Activated naive CD4-positive, alpha-beta T cell treated with anti-CD3 and anti-CD28 coated beads, Interleukin-2, amount 10 ng/mL, durations not matched to agents 7 days and 5 days (primary cell): ENCODE data around the gene SLC39A11.

Experiments
- CTCF ChIA-PET: fragments of 350-600 bp; sonication (Branson Sonifier 250); formaldehyde crosslinking; loops from one replicate; lab custom pipeline; 2021; ENCODE audit warnings: antibody characterized with exemption; lab: Charles Lee
- DNase-seq: peaks from one replicate; pipeline ENCODE4 v3.0.0-alpha.2; 2020
- H3K27ac Mint-ChIP-seq: one replicate; pipeline ENCODE4 v1.8.0; 2021; ENCODE audit warnings: mild to moderate bottlenecking, moderate library complexity, mixed read lengths
- H3K27me3 Mint-ChIP-seq: one replicate; pipeline ENCODE4 v1.8.0; 2021; ENCODE audit warnings: mild to moderate bottlenecking, mixed read lengths
- H3K36me3 Mint-ChIP-seq: one replicate; pipeline ENCODE4 v1.8.0; 2021; ENCODE audit warnings: mixed read lengths
- H3K4me1 Mint-ChIP-seq: one replicate; pipeline ENCODE4 v1.8.0; 2021; ENCODE audit warnings: mixed read lengths
- H3K4me3 Mint-ChIP-seq: one replicate; pipeline ENCODE4 v1.8.0; 2021; ENCODE audit warnings: mild to moderate bottlenecking, moderate library complexity, mixed read lengths
- H3K9me3 Mint-ChIP-seq: one replicate; pipeline ENCODE4 v1.8.0; 2021; ENCODE audit warnings: mixed read lengths

SLC39A11 gene

GRCh38 chr17:72706396-72706981, 386.0 kb downstream of the SLC39A11 start:
- Mint-ChIP-seq H3K27ac (peak overlapping the region; percentile 74), H3K9me3 (peaks cover 37% of the 10 kb centered on the region), H3K4me1 (peaks cover 51% of the 10 kb centered on the region), H3K4me3 (no peak overlapping the region), H3K27me3 (no peaks in the 10 kb centered on the region), H3K36me3 (peaks cover 44% of the 10 kb centered on the region)
- CTCF ChIA-PET: interaction anchor here (1.1 to 2.1 kb wide), 3 partner anchors 19 to 150 kb away, joined by 3 to 5 read pairs (median 4); no protein-coding TSS in a partner anchor
- no peak for DNase-seq

GRCh38 chr17:72705905-72706395, 386.5 kb downstream of the SLC39A11 start:
- CTCF ChIA-PET: interaction anchor here (1.1 to 2.1 kb wide), 3 partner anchors 19 to 149 kb away, joined by 3 to 5 read pairs (median 4); no protein-coding TSS in a partner anchor
- H3K9me3 Mint-ChIP-seq: peaks cover 32% of the 10 kb centered on the region
- peaks cover 46% of the 10 kb centered on the region for H3K4me1 Mint-ChIP-seq
- H3K4me3 Mint-ChIP-seq: no peak overlapping the region
- H3K27ac Mint-ChIP-seq: peak overlapping the region; percentile 74
- DNase-seq: no peak
- H3K27me3 Mint-ChIP-seq: no peaks in the 10 kb centered on the region
- H3K36me3 Mint-ChIP-seq: peaks cover 39% of the 10 kb centered on the region

- peaks cover 5% of the 10 kb centered on the region for H3K27me3 Mint-ChIP-seq
- no peak overlapping the region for H3K4me3 Mint-ChIP-seq
- peaks cover 13% of the 10 kb centered on the region for H3K36me3 Mint-ChIP-seq
- H3K27ac Mint-ChIP-seq: no peak overlapping the region
- DNase-seq: no peak
- CTCF ChIA-PET: no interaction called here
- H3K9me3 Mint-ChIP-seq: peaks cover 14% of the 10 kb centered on the region
- H3K4me1 Mint-ChIP-seq: peaks cover 17% of the 10 kb centered on the region
These were observed 389.5 kb downstream of the SLC39A11 start for GRCh38 chr17:72702998-72703397.

GRCh38 chr17:72702136-72702735, 390.3 kb downstream of the SLC39A11 start:
- DNase-seq: no peak
- Mint-ChIP-seq H3K9me3 (peaks cover 9% of the 10 kb centered on the region), H3K4me1 (peaks cover 12% of the 10 kb centered on the region), H3K36me3 (peaks cover 7% of the 10 kb centered on the region), H3K27me3 (peaks cover 7% of the 10 kb centered on the region), H3K4me3 (no peak overlapping the region), H3K27ac (peak overlapping the region; percentile 30)
- CTCF ChIA-PET: no interaction called here

GRCh38 chr17:72700226-72700625, 392.3 kb downstream of the SLC39A11 start:
- no peak for DNase-seq
- CTCF ChIA-PET: interaction anchor here (1.2 to 2.5 kb wide), 3 partner anchors 25 to 143 kb away, joined by 3 to 15 read pairs (median 4); no protein-coding TSS in a partner anchor
- H3K9me3 Mint-ChIP-seq: peaks cover 2% of the 10 kb centered on the region
- H3K4me1 Mint-ChIP-seq: peaks cover 3% of the 10 kb centered on the region
- H3K27ac Mint-ChIP-seq: no peak overlapping the region
- peaks cover 8% of the 10 kb centered on the region for H3K27me3 Mint-ChIP-seq
- no peak overlapping the region for H3K4me3 Mint-ChIP-seq
- H3K36me3 Mint-ChIP-seq: peaks cover 3% of the 10 kb centered on the region

- no peak overlapping the region for H3K4me3 Mint-ChIP-seq
- no peak overlapping the region for H3K27ac Mint-ChIP-seq
- no peaks in the 10 kb centered on the region for H3K9me3 Mint-ChIP-seq
- DNase-seq: no peak
- peaks cover 2% of the 10 kb centered on the region for H3K36me3 Mint-ChIP-seq
- H3K27me3 Mint-ChIP-seq: peaks cover 8% of the 10 kb centered on the region
- CTCF ChIA-PET: interaction anchor here (1.3 to 2.5 kb wide), 2 partner anchors 26 to 143 kb away, joined by 3 to 15 read pairs; no protein-coding TSS in a partner anchor
- peaks cover 3% of the 10 kb centered on the region for H3K4me1 Mint-ChIP-seq
These were observed 392.9 kb downstream of the SLC39A11 start for GRCh38 chr17:72699545-72699944.

- Mint-ChIP-seq H3K9me3 (no peaks in the 10 kb centered on the region), H3K36me3 (peaks cover 2% of the 10 kb centered on the region), H3K4me1 (peaks cover 3% of the 10 kb centered on the region), H3K27me3 (peaks cover 11% of the 10 kb centered on the region), H3K4me3 (no peak overlapping the region), H3K27ac (peak overlapping the region; percentile 35)
- DNase-seq: no peak
- CTCF ChIA-PET: interaction anchor here (2.5 kb wide), 1 partner anchor 27 kb away, joined by 15 read pairs; no protein-coding TSS in a partner anchor
These were observed 394.8 kb downstream of the SLC39A11 start for GRCh38 chr17:72697602-72698146.

GRCh38 chr17:72696721-72697120, 395.8 kb downstream of the SLC39A11 start:
- H3K27me3 Mint-ChIP-seq: peaks cover 15% of the 10 kb centered on the region
- H3K27ac Mint-ChIP-seq: no peak overlapping the region
- no peaks in the 10 kb centered on the region for H3K9me3 Mint-ChIP-seq
- no peak overlapping the region for H3K4me3 Mint-ChIP-seq
- CTCF ChIA-PET: no interaction called here
- DNase-seq: no peak
- H3K4me1 Mint-ChIP-seq: peaks cover 3% of the 10 kb centered on the region
- no peaks in the 10 kb centered on the region for H3K36me3 Mint-ChIP-seq

GRCh38 chr17:72696156-72696555, 396.3 kb downstream of the SLC39A11 start:
- H3K9me3 Mint-ChIP-seq: no peaks in the 10 kb centered on the region
- no peak overlapping the region for H3K4me3 Mint-ChIP-seq
- H3K4me1 Mint-ChIP-seq: peaks cover 3% of the 10 kb centered on the region
- H3K27me3 Mint-ChIP-seq: peaks cover 15% of the 10 kb centered on the region
- DNase-seq: no peak
- H3K36me3 Mint-ChIP-seq: no peaks in the 10 kb centered on the region
- H3K27ac Mint-ChIP-seq: no peak overlapping the region
- CTCF ChIA-PET: no interaction called here

GRCh38 chr17:72693956-72694355, 398.5 kb downstream of the SLC39A11 start:
- no peak overlapping the region for H3K27ac Mint-ChIP-seq
- CTCF ChIA-PET: interaction anchor here (1.3 kb wide), 1 partner anchor 34 kb away, joined by 3 read pairs; no protein-coding TSS in a partner anchor
- no peaks in the 10 kb centered on the region for H3K36me3 Mint-ChIP-seq
- peaks cover 3% of the 10 kb centered on the region for H3K4me1 Mint-ChIP-seq
- H3K9me3 Mint-ChIP-seq: no peaks in the 10 kb centered on the region
- peaks cover 10% of the 10 kb centered on the region for H3K27me3 Mint-ChIP-seq
- no peak for DNase-seq
- H3K4me3 Mint-ChIP-seq: no peak overlapping the region

- no peaks in the 10 kb centered on the region for H3K36me3 Mint-ChIP-seq
- H3K27ac Mint-ChIP-seq: no peak overlapping the region
- no peak for DNase-seq
- H3K27me3 Mint-ChIP-seq: peaks cover 10% of the 10 kb centered on the region
- CTCF ChIA-PET: interaction anchor here (1.3 kb wide), 1 partner anchor 34 kb away, joined by 3 read pairs; no protein-coding TSS in a partner anchor
- H3K4me3 Mint-ChIP-seq: no peak overlapping the region
- H3K4me1 Mint-ChIP-seq: peaks cover 3% of the 10 kb centered on the region
- H3K9me3 Mint-ChIP-seq: no peaks in the 10 kb centered on the region
These were observed 399.2 kb downstream of the SLC39A11 start for GRCh38 chr17:72693151-72693878.

GRCh38 chr17:72692676-72693075, 399.8 kb downstream of the SLC39A11 start:
- no peak for DNase-seq
- CTCF ChIA-PET: no interaction called here
- H3K9me3 Mint-ChIP-seq: no peaks in the 10 kb centered on the region
- no peaks in the 10 kb centered on the region for H3K36me3 Mint-ChIP-seq
- H3K27ac Mint-ChIP-seq: no peak overlapping the region
- H3K4me3 Mint-ChIP-seq: no peak overlapping the region
- H3K4me1 Mint-ChIP-seq: no peaks in the 10 kb centered on the region
- H3K27me3 Mint-ChIP-seq: peaks cover 10% of the 10 kb centered on the region

GRCh38 chr17:72691586-72691985, 400.9 kb downstream of the SLC39A11 start:
- Mint-ChIP-seq H3K36me3 (no peaks in the 10 kb centered on the region), H3K27ac (no peak overlapping the region), H3K4me1 (no peaks in the 10 kb centered on the region), H3K9me3 (no peaks in the 10 kb centered on the region), H3K27me3 (peaks cover 7% of the 10 kb centered on the region), H3K4me3 (no peak overlapping the region)
- CTCF ChIA-PET: interaction anchor here (2.1 kb wide), 1 partner anchor 35 kb away, joined by 8 read pairs; no protein-coding TSS in a partner anchor
- DNase-seq: no peak

GRCh38 chr17:72691017-72691416, 401.5 kb downstream of the SLC39A11 start:
- Mint-ChIP-seq H3K4me1 (no peaks in the 10 kb centered on the region), H3K4me3 (no peak overlapping the region), H3K36me3 (no peaks in the 10 kb centered on the region), H3K27ac (no peak overlapping the region), H3K27me3 (peaks cover 7% of the 10 kb centered on the region), H3K9me3 (no peaks in the 10 kb centered on the region)
- CTCF ChIA-PET: interaction anchor here (2.1 kb wide), 1 partner anchor 35 kb away, joined by 8 read pairs; no protein-coding TSS in a partner anchor
- no peak for DNase-seq
